Effector memory CD8-positive, alpha-beta T cell (primary cell): ENCODE results near the gene USP17L11.
"Not testable (repeated sequence)": the region's sequence is repeated elsewhere in the genome, so short reads cannot be mapped to it uniquely, and the experiment has no call there.

ENCODE experiments used
- ATAC-seq: fragments of 150-1000 bp; cut with Tn5 transposase; replicated peaks from 2 replicates; pipeline ENCODE4 v1.10.0; 2021; ENCODE audit warnings: mild to moderate bottlenecking, moderate library complexity
- DNase-seq, 3 experiments: peaks; one replicate each; pipeline ENCODE4 v3.0.0; 2021
- H3K27ac Mint-ChIP-seq, 2 donors: one replicate each; pipeline ENCODE4 v1.8.0; 2022; ENCODE audit warnings: mild to moderate bottlenecking in 2 of 2, mixed read lengths in 2 of 2, moderate library complexity in 2 of 2
- H3K27me3 Mint-ChIP-seq, 2 donors: one replicate each; pipeline ENCODE4 v1.8.0; 2022; ENCODE audit warnings: mixed read lengths in 2 of 2
- H3K36me3 Mint-ChIP-seq: one replicate; pipeline ENCODE4 v1.8.0; 2022; ENCODE audit warnings: mild to moderate bottlenecking, moderate library complexity, mixed read lengths; ENCODE audit not compliant: insufficient read depth
- H3K4me1 Mint-ChIP-seq, 2 donors: one replicate each; pipeline ENCODE4 v1.8.0; 2022; ENCODE audit warnings: low read depth in 2 of 2, mixed read lengths in 2 of 2
- H3K4me3 Mint-ChIP-seq, 2 donors: one replicate each; pipeline ENCODE4 v1.8.0; 2022; ENCODE audit warnings: mild to moderate bottlenecking in 2 of 2, mixed read lengths in 2 of 2, moderate library complexity in 2 of 2
- H3K9me3 Mint-ChIP-seq, 2 donors: one replicate each; pipeline ENCODE4 v1.8.0; 2022; ENCODE audit warnings: mixed read lengths in 2 of 2

Gene USP17L11

DNA sequence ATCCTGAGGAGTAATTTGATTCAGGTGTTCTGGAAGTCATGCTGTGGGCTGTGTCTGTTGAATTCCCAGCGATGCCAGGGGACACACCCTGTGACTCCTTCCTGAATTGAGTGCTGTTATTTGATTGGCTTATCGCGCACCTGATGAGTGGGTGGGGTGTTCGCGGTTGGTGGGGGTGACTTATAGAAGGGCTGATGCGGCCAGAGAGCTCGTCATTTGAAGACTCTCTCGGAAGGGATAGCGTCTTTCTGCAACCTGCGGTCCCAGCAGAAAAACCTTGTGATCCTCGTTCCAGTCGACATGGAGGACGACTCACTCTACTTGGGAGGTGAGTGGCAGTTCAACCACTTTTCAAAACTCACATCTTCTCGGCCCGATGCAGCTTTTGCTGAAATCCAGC, 42.6 kb downstream of the USP17L11 start, which contains the start of gene USP17L20:
Gene USP17L20 (plus strand): TSS at position 301 of the 400 bp plus-strand sequence. CDS start 0 bp downstream, at position 301.
- H3K4me3 Mint-ChIP-seq, H3K36me3 Mint-ChIP-seq, DNase-seq, ATAC-seq, H3K9me3 Mint-ChIP-seq, H3K27me3 Mint-ChIP-seq, H3K27ac Mint-ChIP-seq, H3K4me1 Mint-ChIP-seq: not testable (repeated sequence)

- not testable (repeated sequence) for H3K27me3 Mint-ChIP-seq, ATAC-seq, H3K4me1 Mint-ChIP-seq, H3K36me3 Mint-ChIP-seq, H3K27ac Mint-ChIP-seq, H3K9me3 Mint-ChIP-seq, DNase-seq, H3K4me3 Mint-ChIP-seq
Observed at GRCh38 chr4:9262572-9262971, 47.4 kb downstream of the USP17L11 start, which contains the start of gene USP17L21. Gene USP17L21 (plus strand): TSS chr4:9262872. CDS start chr4:9262872, 0 bp downstream.
